ENCODE results near the gene ZNF138. TPM values are rescaled to one million over a fixed set of nuclear protein-coding genes. Genes with fewer than 3 reads are reported as not detected.

ZNF138 gene
- total RNA-seq, 1 donor from 2014 or later: 5.7 TPM

GRCh38 chr7:64879086-64879730 lies 85.0 kb downstream of the ZNF138 start:
- Histone ChIP-seq H3K27ac (ENCODE audit: low read depth, low read length) (no peak overlapping the region), H3K36me3 (ENCODE audit: control insufficient read depth in 3 of 3, insufficient read depth in 3 of 3, low read length in 3 of 3) (no peaks in the 10 kb centered on the region), H3K4me3 (ENCODE audit: low read length in 3 of 3) (no peak overlapping the region), H3K9me3 (ENCODE audit: control insufficient read depth in 3 of 3, low read length in 3 of 3) (peaks cover 0 to 2% (median 0%) of the 10 kb centered on the region in 3 donors), H3K4me1 (ENCODE audit: control insufficient read depth in 3 of 3, insufficient read depth in 3 of 3, low read length in 3 of 3) (peaks cover 2 to 30% (median 17%) of the 10 kb centered on the region in 3 donors), H3K9ac (ENCODE audit: low read depth in 1 of 3, low read length in 3 of 3) (no peak overlapping the region), H3K27me3 (ENCODE audit: control insufficient read depth in 3 of 3, insufficient read depth in 3 of 3, low read length in 3 of 3) (peaks cover 0 to 40% (median 6%) of the 10 kb centered on the region in 3 donors)

- Histone ChIP-seq H3K27ac (ENCODE audit: low read depth, low read length) (no peak overlapping the region), H3K36me3 (ENCODE audit: control insufficient read depth in 3 of 3, insufficient read depth in 3 of 3, low read length in 3 of 3) (no peaks in the 10 kb centered on the region), H3K9ac (ENCODE audit: low read depth in 1 of 3, low read length in 3 of 3) (no peak overlapping the region), H3K4me3 (ENCODE audit: low read length in 3 of 3) (no peak overlapping the region), H3K4me1 (ENCODE audit: control insufficient read depth in 3 of 3, insufficient read depth in 3 of 3, low read length in 3 of 3) (peaks cover 2 to 30% (median 17%) of the 10 kb centered on the region in 3 donors), H3K9me3 (ENCODE audit: control insufficient read depth in 3 of 3, low read length in 3 of 3) (peaks cover 0 to 2% (median 0%) of the 10 kb centered on the region in 3 donors), H3K27me3 (ENCODE audit: control insufficient read depth in 3 of 3, insufficient read depth in 3 of 3, low read length in 3 of 3) (peaks cover 0 to 40% (median 2%) of the 10 kb centered on the region in 3 donors)
Measured at GRCh38 chr7:64879800-64880199, 85.6 kb downstream of the ZNF138 start.

- peaks cover 0 to 2% (median 0%) of the 10 kb centered on the region in 3 donors for H3K9me3 ChIP-seq (ENCODE audit: control insufficient read depth in 3 of 3, low read length in 3 of 3)
- peaks cover 0 to 40% (median 0%) of the 10 kb centered on the region in 3 donors for H3K27me3 ChIP-seq (ENCODE audit: control insufficient read depth in 3 of 3, insufficient read depth in 3 of 3, low read length in 3 of 3)
- H3K36me3 ChIP-seq (ENCODE audit: control insufficient read depth in 3 of 3, insufficient read depth in 3 of 3, low read length in 3 of 3): no peaks in the 10 kb centered on the region
- no peak overlapping the region for H3K27ac ChIP-seq (ENCODE audit: low read depth, low read length)
- no peak overlapping the region for H3K9ac ChIP-seq (ENCODE audit: low read depth in 1 of 3, low read length in 3 of 3)
- H3K4me1 ChIP-seq (ENCODE audit: control insufficient read depth in 3 of 3, insufficient read depth in 3 of 3, low read length in 3 of 3): peaks cover 2 to 30% (median 17%) of the 10 kb centered on the region in 3 donors
- no peak overlapping the region for H3K4me3 ChIP-seq (ENCODE audit: low read length in 3 of 3)
Measured at GRCh38 chr7:64880322-64881297, 86.4 kb downstream of the ZNF138 start.

- peaks cover 0 to 2% (median 0%) of the 10 kb centered on the region in 3 donors for H3K9me3 ChIP-seq (ENCODE audit: control insufficient read depth in 3 of 3, low read length in 3 of 3)
- H3K4me3 ChIP-seq (ENCODE audit: low read length in 3 of 3): peak overlapping the region; percentile 75 to 83 (median 76)
- H3K36me3 ChIP-seq (ENCODE audit: control insufficient read depth in 3 of 3, insufficient read depth in 3 of 3, low read length in 3 of 3): no peaks in the 10 kb centered on the region
- peak overlapping the region in 1 of 3 donors; percentile 75 for H3K9ac ChIP-seq (ENCODE audit: low read depth in 1 of 3, low read length in 3 of 3)
- H3K27ac ChIP-seq (ENCODE audit: low read depth, low read length): no peak overlapping the region
- peaks cover 0 to 37% (median 0%) of the 10 kb centered on the region in 3 donors for H3K27me3 ChIP-seq (ENCODE audit: control insufficient read depth in 3 of 3, insufficient read depth in 3 of 3, low read length in 3 of 3)
- H3K4me1 ChIP-seq (ENCODE audit: control insufficient read depth in 3 of 3, insufficient read depth in 3 of 3, low read length in 3 of 3): peaks cover 2 to 30% (median 17%) of the 10 kb centered on the region in 3 donors
Measured at GRCh38 chr7:64881461-64882287, 87.4 kb downstream of the ZNF138 start.

GRCh38 chr7:64882341-64883112 lies 88.3 kb downstream of the ZNF138 start:
- H3K27me3 ChIP-seq (ENCODE audit: control insufficient read depth in 3 of 3, insufficient read depth in 3 of 3, low read length in 3 of 3): peaks cover 2 to 33% (median 2%) of the 10 kb centered on the region in 3 donors
- H3K27ac ChIP-seq (ENCODE audit: low read depth, low read length): no peak overlapping the region
- H3K36me3 ChIP-seq (ENCODE audit: control insufficient read depth in 3 of 3, insufficient read depth in 3 of 3, low read length in 3 of 3): no peaks in the 10 kb centered on the region
- peak overlapping the region; percentile 43 to 80 (median 75) for H3K9ac ChIP-seq (ENCODE audit: low read depth in 1 of 3, low read length in 3 of 3)
- peaks cover 2 to 23% (median 11%) of the 10 kb centered on the region in 3 donors for H3K4me1 ChIP-seq (ENCODE audit: control insufficient read depth in 3 of 3, insufficient read depth in 3 of 3, low read length in 3 of 3)
- peak overlapping the region; percentile 75 to 83 (median 76) for H3K4me3 ChIP-seq (ENCODE audit: low read length in 3 of 3)
- H3K9me3 ChIP-seq (ENCODE audit: control insufficient read depth in 3 of 3, low read length in 3 of 3): peaks cover 0 to 2% (median 0%) of the 10 kb centered on the region in 3 donors

Other genes with a start within 250 kb of the ZNF138 start
- gene ZNF680, start 231.4 kb upstream of the ZNF138 start, total RNA-seq: 17.7 TPM
- 2.6 TPM for gene ZNF107, start 128.3 kb upstream of the ZNF138 start, total RNA-seq
- gene ZNF273, start 108.8 kb downstream of the ZNF138 start, total RNA-seq: 6.3 TPM
- 9.9 TPM for gene ZNF117, start 196.6 kb downstream of the ZNF138 start, total RNA-seq
- gene ERV3-1, start 212.3 kb downstream of the ZNF138 start, total RNA-seq: 14.6 TPM